Activated naive CD4-positive, alpha-beta T cell treated with anti-CD3 and anti-CD28 coated beads, Interleukin-2, amount 50 U/mL, for 24 hours (primary cell): ENCODE results near the gene NOL4L.
A peak's percentile ranks its signal among the peaks of the same experiment; 100 is the strongest.

Experiments
- H3K27ac Mint-ChIP-seq: one replicate; pipeline ENCODE4 v1.8.0; 2021; ENCODE audit warnings: mild to moderate bottlenecking, mixed read lengths
- H3K27me3 Mint-ChIP-seq: one replicate; pipeline ENCODE4 v1.8.0; 2021; ENCODE audit warnings: mixed read lengths
- H3K36me3 Mint-ChIP-seq: one replicate; pipeline ENCODE4 v1.8.0; 2021; ENCODE audit warnings: mixed read lengths
- H3K4me1 Mint-ChIP-seq: one replicate; pipeline ENCODE4 v1.8.0; 2021; ENCODE audit warnings: mixed read lengths
- H3K4me3 Mint-ChIP-seq: one replicate; pipeline ENCODE4 v1.8.0; 2021; ENCODE audit warnings: mild to moderate bottlenecking, mixed read lengths
- H3K9me3 Mint-ChIP-seq: one replicate; pipeline ENCODE4 v1.8.0; 2021; ENCODE audit warnings: mixed read lengths

NOL4L gene

DNA sequence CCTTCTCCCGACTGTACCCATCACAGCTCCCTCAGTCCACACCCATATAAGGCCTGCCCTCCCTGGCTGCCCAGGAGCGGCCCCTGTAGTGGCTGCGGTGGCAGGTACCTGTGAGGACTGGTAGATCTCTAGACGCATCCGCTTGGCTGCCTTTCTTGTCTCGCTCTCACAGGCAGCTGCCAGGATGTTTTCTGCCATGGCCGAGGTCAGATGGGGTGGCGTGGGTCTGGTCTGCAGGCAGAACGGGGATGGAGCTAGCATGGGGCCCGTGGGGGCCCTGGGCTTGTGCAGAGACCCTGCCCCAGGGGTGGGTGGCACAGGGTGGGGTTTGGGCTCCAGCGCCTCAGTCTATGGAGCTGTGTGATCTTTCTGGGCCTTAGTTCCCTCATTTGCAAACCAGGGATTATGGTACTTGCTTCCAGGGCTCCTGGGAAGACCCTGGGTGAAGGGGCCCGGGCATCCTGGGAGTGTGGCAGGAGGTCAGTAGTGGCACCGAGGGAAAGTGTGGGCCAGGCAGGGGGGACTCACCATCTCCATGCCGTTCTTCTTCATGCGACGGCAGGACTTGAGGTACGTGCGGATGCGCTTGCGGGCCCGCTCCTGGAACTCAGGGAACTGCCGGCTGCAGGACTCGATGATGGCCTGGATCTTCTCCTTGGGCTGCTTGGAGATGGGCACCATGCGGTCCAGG lies 132.2 kb downstream of the NOL4L start:
- Mint-ChIP-seq H3K4me1 (peaks cover 4% of the 10 kb centered on the region), H3K27ac (no peak overlapping the region)

DNA sequence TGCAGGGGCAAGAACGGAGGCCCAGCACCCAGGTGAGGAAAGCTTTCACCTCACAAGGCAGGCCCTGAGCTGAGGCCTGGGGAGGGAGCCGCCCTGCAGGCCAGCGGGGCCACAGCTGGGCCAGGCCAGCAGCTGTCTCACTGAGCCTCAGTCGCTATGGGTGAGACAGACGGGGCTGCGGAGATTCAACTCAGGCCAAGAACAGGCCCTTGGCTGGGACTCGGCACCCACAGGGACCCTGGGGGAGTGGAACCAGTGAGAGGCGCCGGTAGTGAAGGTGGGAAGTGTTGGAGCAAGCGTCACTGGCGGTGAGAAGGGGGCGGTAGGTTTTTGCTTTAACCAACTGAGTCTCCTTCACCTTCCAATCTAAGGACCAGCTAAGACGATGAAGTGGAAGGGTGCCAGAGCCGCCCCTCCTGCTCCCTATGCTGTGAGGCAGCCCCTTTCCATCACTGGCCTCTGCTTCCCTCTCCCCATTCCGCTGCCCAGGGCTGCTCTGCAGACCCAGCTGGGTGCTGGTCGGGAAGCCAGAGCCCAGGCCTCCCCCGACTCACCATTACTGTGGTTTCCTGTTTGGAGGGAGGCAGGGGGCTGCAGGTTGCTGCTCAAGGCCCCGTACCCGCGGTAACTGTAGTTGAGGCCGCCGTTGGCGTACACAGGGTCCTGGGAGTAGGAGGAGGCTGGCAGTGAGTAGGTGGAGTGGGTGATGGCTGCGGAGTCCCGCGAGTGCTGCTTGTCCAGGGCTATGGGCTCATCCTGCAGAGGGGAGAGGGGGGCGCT lies 133.3 kb downstream of the NOL4L start:
- H3K27me3 Mint-ChIP-seq, result no peaks in the 10 kb centered on the region
- H3K4me3 Mint-ChIP-seq, result no peak overlapping the region
- H3K27ac Mint-ChIP-seq, result peak overlapping the region; percentile 35
- peaks cover 1% of the 10 kb centered on the region for H3K36me3 Mint-ChIP-seq
- H3K9me3 Mint-ChIP-seq, result no peaks in the 10 kb centered on the region
- H3K4me1 Mint-ChIP-seq, result peaks cover 7% of the 10 kb centered on the region

More for the DNA sequence above, 132.2 kb downstream of the NOL4L start:
- Mint-ChIP-seq H3K9me3 (no peaks in the 10 kb centered on the region), H3K36me3 (no peaks in the 10 kb centered on the region), H3K4me3 (no peak overlapping the region), H3K27me3 (no peaks in the 10 kb centered on the region)

DNA sequence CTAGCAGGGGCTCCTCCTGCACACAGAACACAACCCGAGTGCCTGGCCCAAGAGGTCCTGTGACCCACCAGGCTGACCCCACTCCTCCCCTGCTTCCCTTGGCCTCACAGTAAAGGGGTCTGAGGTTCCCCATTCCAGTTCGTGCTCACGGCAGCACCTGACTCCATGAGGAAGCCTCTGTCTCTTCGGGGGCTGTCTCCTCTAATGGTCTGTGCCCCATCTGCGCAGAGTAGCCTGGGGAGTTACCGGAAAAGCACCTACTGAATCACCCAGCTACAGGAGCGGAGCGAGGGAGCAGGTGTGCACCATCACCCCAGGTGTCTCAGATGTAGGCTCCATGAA lies 133.8 kb downstream of the NOL4L start:
- no peak overlapping the region for H3K4me3 Mint-ChIP-seq
- peaks cover 10% of the 10 kb centered on the region for H3K4me1 Mint-ChIP-seq
- no peaks in the 10 kb centered on the region for H3K27me3 Mint-ChIP-seq
- no peaks in the 10 kb centered on the region for H3K9me3 Mint-ChIP-seq
- peak overlapping the region; percentile 59 for H3K27ac Mint-ChIP-seq
- H3K36me3 Mint-ChIP-seq, result peaks cover 1% of the 10 kb centered on the region

DNA sequence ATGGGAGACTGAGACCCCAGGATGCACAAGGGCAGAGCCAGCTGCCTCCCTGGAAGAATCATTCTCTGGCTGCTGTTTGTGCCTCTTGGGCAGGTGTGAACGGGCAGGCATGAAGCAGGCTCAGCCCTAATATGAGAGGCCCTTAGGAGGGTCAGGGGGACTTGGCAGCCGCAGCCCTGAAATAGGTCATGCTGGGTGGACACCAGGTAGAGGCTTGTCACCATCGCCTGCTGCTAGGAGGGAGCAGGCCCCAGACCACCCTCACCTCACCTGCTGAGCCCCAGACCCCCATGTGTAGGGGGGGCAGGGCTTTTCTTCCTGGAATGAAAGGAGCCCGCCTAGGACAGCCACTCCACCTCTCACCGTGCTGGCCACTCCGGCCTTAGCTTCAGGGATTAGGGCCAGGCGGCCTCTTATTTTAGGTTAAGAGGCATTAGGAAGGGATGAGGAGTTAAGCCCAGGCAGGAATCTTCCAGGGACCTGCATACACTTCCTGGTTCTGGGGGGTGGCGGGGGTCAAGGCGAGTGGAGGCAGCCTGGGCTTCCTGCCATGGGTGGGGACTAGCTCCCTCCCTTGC lies 134.6 kb downstream of the NOL4L start:
- H3K9me3 Mint-ChIP-seq, result no peaks in the 10 kb centered on the region
- H3K4me1 Mint-ChIP-seq, result peaks cover 10% of the 10 kb centered on the region
- H3K27ac Mint-ChIP-seq, result peak overlapping the region; percentile 57
- no peak overlapping the region for H3K4me3 Mint-ChIP-seq
- H3K36me3 Mint-ChIP-seq, result peaks cover 1% of the 10 kb centered on the region
- H3K27me3 Mint-ChIP-seq, result no peaks in the 10 kb centered on the region

DNA sequence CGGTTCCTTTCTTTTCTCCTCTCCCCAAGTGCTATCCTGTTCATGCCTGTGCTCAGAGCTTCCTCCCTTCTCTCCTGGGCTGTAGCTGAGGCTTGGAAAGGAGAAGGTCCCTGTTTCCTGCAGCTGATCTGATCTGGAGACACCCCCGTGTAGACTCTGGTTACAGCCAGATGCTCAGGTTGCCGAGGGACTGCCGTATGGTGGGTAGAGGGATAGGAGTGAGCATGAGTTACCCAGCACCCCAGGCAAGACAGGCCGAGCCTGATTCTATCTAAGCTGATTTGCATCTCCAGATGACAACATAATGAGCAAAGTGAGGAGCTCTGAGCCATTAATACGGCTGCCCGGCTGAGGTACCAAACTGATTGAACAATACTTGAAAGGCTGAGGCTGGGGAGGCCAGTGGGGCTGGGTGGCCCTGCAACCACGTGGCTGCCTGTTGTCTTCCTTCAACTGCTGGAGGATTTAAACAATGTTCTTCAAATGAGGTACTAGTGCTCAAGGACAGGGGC lies 135.2 kb downstream of the NOL4L start:
- Mint-ChIP-seq H3K4me1 (peaks cover 17% of the 10 kb centered on the region), H3K27me3 (no peaks in the 10 kb centered on the region), H3K36me3 (peaks cover 1% of the 10 kb centered on the region), H3K4me3 (no peak overlapping the region), H3K27ac (peak overlapping the region; percentile 57), H3K9me3 (no peaks in the 10 kb centered on the region)

DNA sequence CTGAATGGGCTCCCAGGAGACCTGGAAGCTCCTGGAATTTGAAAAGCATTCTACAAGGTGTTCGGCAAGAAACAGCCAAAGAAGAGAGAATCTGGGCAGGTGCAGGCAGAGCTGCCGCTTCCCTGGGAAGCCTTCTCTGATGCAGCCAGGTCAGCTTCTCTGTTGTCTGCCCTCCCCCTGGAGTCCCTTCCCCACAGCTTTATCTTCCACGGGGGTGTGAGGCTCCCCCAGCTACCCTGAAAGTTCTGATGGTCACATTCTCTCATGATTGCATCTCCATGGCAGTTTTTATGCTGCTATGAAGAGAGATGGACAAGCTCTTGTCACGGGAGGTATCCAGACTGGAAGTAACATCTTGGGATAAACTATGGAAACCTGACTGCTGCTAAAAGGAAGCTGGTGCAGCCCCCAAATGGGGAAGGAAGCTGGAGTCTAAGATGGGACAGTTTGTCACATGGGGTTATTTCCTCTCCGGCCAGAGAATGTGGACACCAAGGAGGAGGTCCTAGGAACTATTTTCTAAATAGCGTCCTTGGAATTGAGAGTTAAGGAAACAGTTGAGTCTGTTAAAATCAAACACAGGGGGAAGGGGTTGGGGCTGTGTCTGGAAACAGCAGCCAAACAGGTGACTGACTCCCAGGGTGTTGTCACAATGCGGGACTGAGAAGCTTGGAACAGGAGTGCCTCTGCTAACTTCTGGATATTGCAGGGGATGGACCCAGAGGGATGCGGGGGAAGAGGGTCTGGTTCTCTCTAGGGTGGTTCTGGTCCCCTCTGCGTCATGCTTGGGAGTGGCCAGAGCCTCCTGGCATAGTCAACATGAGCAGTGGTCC lies 135.9 kb downstream of the NOL4L start:
- peaks cover 18% of the 10 kb centered on the region for H3K4me1 Mint-ChIP-seq
- H3K4me3 Mint-ChIP-seq, result no peak overlapping the region
- H3K27ac Mint-ChIP-seq, result peak overlapping the region; percentile 80

DNA sequence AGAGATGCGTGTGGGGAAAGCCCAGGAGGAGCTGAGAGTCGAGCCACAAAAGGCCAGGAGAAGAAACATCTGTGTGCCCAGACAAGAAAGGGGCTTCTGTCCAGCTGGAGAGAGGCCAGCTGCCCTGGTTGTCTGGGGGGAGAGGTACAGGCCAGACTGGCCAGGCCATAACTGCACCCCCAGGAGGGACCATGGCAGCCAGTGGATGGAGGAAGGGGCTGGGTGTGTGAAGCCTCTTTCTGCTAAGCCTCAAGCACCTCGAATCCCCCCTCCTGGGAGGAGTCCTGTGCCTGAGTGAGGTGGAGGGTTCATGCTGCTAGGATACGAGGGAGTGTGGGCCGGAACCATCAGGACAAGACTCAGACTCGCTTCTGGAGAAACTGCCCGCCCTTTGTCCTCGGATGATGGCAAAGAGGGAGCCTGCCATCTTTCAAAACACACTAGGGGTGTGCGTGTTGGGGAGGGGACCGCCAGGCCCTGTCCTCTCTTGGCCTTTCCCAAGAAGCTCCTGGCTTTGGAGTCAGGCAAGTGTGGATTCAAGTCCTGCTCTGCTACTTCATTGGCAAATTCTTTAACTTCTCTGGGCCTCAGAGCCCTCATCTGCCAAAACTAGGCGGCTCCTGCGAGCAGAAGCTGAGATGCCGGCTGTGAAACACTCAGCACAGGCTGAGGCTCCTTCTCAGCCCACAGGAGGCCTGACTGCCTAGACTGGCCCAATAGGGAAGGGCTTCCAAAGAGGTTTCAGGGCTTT lies 136.7 kb downstream of the NOL4L start:
- peaks cover 24% of the 10 kb centered on the region for H3K4me1 Mint-ChIP-seq
- no peak overlapping the region for H3K4me3 Mint-ChIP-seq
- peak overlapping the region; percentile 84 for H3K27ac Mint-ChIP-seq
- H3K27me3 Mint-ChIP-seq, result no peaks in the 10 kb centered on the region
- H3K36me3 Mint-ChIP-seq, result peaks cover 1% of the 10 kb centered on the region
- no peaks in the 10 kb centered on the region for H3K9me3 Mint-ChIP-seq

More for the DNA sequence above, 135.9 kb downstream of the NOL4L start:
- Mint-ChIP-seq H3K27me3 (no peaks in the 10 kb centered on the region), H3K36me3 (peaks cover 1% of the 10 kb centered on the region), H3K9me3 (no peaks in the 10 kb centered on the region)

DNA sequence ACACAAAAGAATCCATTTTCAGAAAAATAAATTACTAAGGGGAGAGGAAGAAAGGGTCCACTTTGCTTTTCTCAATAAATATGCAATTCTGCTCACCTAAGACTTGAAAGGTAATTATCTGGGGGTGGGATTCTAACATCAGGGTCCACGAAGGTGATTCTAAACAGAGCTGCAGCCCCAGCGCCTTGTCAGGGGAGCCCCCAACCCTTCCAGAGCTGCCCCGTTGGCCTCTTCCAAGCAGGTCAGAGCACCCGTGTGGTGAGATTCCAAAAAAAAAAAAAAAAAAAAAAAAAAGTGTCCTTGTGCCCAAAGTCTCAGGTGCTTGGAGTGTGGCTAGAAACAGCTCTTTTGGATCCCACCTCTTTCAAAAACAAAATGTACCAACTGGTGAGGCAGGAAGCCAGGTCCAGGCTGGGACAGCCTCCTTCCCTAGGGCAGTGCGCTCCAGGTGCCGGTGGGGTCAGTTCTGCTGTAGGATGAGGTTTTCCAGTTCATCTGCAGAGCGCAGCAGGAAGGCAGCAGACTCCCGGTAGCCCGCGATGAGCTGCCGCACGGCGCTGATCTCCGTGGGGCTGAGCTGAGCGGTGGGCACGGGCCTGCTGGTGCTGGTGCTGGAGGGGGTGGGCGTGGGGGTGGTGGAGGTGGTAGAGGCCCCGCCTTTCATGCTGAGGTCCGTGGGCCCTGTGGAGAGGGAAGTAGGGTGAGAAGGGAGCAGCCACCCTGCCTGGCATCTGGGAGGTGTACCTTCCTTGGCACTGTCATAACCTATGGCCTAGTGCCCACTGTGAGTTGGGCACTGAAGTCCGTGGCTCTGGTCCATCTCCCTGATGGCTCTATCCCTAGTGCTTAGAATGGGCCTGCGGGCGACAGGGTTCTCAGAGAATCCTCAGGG lies 137.8 kb downstream of the NOL4L start:
- Mint-ChIP-seq H3K27me3 (no peaks in the 10 kb centered on the region), H3K27ac (peak overlapping the region; percentile 84), H3K4me3 (no peak overlapping the region), H3K4me1 (peaks cover 33% of the 10 kb centered on the region), H3K9me3 (no peaks in the 10 kb centered on the region), H3K36me3 (peaks cover 1% of the 10 kb centered on the region)

DNA sequence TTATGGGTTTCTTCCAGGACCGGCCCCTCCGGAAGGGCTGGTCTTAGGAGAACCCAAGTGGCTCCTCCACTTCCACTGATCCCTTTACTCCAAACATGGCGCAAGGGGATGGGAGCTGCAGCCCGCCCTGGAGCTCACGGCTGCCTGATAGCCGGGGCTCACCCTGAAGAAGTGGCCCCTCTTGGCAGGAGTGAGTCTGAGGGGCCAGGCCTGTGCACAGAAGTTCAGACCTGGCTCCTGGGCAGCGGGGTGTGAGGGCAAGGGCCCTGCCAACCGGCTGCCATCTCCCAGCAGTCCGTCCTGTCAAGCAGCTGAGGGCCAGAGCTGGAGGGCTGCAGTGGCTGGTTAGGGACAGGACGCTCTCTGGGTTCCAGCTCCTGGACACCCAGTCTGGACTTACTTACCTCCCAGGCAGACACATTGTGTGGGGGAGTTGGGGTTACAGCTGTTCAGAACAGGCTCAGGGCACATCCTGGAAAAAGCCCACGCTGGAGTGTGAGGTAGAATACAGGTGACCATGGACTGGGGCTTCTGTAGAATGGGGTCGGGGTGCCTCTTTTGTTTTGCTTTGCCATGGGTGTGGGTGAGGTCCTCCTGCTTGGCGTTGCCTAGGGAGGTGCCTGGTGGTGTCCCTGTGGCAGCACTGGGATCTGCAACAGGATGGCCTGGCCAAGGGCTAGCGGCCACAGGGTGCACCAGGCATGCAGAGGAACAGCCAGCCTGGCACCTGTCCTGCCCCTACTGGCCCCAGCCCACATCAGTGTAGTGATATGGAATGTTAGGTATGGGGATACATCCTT lies 138.6 kb downstream of the NOL4L start:
- no peak overlapping the region for H3K4me3 Mint-ChIP-seq
- H3K36me3 Mint-ChIP-seq, result peaks cover 1% of the 10 kb centered on the region
- H3K27ac Mint-ChIP-seq, result peak overlapping the region; percentile 11
- H3K4me1 Mint-ChIP-seq, result peaks cover 34% of the 10 kb centered on the region
- H3K27me3 Mint-ChIP-seq, result no peaks in the 10 kb centered on the region
- no peaks in the 10 kb centered on the region for H3K9me3 Mint-ChIP-seq

DNA sequence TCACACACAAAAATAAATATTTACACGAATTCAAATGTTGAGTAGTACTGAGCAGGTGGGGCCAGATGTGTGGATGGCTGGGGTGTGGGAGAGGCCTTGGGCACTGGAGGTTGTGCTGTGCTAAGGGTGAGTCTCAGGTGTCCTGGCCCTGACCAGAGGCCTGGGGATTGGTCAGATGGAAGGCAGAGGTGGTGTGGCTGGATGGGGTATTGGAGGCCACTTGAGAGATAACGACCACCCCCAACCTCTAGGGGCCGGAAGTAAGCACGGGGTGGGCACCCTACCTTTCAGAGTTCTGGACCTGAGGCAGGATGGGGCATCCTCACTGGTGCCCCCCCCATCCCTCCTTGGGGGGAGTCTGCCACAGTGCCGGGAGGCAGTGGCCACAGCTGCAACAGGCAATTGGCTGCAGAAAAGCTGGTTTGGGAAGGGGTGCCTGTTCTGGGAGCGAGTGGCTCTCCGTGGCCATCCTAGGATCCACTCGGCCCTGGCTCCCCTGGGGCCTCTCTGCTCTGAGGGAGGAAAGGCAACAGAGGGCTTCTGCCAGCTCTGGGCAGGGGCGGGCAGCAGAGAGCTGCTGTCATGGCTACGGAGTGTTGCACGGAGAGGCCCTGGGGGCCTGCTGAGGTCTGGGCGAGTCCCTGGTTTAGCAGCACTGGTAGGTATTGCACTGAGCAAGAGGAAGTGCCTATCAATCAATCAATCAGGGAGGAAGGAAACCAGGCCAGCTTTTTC lies 139.4 kb downstream of the NOL4L start:
- H3K4me1 Mint-ChIP-seq, result peaks cover 40% of the 10 kb centered on the region
- H3K9me3 Mint-ChIP-seq, result no peaks in the 10 kb centered on the region
- H3K27ac Mint-ChIP-seq, result peak overlapping the region; percentile 81
- H3K36me3 Mint-ChIP-seq, result peaks cover 1% of the 10 kb centered on the region
- H3K4me3 Mint-ChIP-seq, result no peak overlapping the region
- H3K27me3 Mint-ChIP-seq, result no peaks in the 10 kb centered on the region

DNA sequence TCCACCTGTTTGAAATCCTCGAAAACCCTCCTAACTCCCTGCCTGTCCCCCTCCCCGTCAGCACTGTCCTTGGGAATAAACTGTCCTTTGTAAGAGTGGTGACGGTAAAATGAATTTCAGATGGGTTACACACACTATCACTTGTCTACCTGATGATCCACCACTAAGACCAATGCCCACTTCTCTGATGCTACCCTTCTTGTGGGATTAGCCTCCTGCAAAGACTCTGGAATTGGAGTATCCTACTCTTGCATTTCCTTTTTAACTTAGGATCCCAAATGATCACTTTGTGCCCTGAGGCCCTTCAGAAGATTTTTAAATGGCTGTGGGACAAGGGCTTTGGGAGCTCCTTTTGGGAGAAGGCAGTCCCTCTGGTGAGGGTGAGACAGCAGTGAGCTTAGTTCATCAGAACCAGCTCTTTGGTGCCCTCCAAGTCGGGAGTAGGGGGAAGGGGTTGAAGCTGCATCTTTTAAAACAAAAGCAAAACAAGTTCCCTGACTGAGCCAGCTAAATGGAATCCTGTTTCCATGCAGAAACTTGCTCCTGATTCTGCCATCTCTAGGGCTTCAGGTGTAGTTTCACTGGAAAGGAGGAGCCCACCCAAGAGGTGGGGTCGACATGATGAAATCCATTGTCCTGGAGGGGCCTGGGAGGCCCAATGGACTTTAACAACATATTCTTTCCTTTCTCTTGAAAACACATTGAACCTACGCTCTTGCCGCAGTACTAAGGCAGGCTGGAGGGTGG lies 140.5 kb downstream of the NOL4L start:
- peaks cover 37% of the 10 kb centered on the region for H3K4me1 Mint-ChIP-seq
- H3K9me3 Mint-ChIP-seq, result no peaks in the 10 kb centered on the region
- H3K4me3 Mint-ChIP-seq, result no peak overlapping the region
- peak overlapping the region; percentile 81 for H3K27ac Mint-ChIP-seq
- no peaks in the 10 kb centered on the region for H3K27me3 Mint-ChIP-seq
- peaks cover 1% of the 10 kb centered on the region for H3K36me3 Mint-ChIP-seq

DNA sequence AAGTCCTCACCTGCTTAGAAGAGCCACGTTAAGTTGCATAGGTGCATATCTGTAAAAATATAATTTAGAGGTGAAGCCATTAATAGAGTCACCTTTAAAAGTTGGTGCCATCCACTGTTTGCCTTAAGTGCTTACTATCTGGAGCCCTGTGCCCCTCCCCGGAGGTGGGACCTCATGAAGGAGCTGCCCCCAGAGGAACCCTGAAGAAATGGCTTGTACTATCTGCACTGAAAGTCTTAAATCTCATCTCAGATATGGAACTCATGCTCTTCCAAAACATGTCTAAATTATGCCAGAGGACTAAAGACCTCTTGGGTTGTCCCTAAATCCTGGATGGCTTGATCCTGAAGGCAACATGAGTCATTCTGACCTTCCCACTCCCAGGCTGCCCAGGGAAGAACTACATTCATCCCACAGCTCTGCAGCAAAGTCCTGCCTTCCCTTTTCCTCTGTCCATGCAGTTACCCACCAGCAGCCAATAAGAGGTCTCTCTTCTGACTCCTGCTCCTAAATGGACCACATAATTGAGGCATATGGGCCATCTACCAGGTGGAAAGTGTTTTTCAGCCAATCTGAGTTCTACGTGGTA lies 141.7 kb downstream of the NOL4L start:
- no peak overlapping the region for H3K4me3 Mint-ChIP-seq
- H3K9me3 Mint-ChIP-seq, result no peaks in the 10 kb centered on the region
- H3K36me3 Mint-ChIP-seq, result peaks cover 3% of the 10 kb centered on the region
- H3K27ac Mint-ChIP-seq, result peak overlapping the region; percentile 80
- H3K27me3 Mint-ChIP-seq, result no peaks in the 10 kb centered on the region
- H3K4me1 Mint-ChIP-seq, result peaks cover 39% of the 10 kb centered on the region
